CD4-positive, alpha-beta T cell treated with Interleukin-17A for 1 hour (primary cell): ENCODE data around the gene PNPLA3.

Source experiments
- DNase-seq: peaks from one replicate; pipeline ENCODE4 v3.0.0-alpha.2; 2020

Gene PNPLA3, protein sequence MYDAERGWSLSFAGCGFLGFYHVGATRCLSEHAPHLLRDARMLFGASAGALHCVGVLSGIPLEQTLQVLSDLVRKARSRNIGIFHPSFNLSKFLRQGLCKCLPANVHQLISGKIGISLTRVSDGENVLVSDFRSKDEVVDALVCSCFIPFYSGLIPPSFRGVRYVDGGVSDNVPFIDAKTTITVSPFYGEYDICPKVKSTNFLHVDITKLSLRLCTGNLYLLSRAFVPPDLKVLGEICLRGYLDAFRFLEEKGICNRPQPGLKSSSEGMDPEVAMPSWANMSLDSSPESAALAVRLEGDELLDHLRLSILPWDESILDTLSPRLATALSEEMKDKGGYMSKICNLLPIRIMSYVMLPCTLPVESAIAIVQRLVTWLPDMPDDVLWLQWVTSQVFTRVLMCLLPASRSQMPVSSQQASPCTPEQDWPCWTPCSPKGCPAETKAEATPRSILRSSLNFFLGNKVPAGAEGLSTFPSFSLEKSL

DNA sequence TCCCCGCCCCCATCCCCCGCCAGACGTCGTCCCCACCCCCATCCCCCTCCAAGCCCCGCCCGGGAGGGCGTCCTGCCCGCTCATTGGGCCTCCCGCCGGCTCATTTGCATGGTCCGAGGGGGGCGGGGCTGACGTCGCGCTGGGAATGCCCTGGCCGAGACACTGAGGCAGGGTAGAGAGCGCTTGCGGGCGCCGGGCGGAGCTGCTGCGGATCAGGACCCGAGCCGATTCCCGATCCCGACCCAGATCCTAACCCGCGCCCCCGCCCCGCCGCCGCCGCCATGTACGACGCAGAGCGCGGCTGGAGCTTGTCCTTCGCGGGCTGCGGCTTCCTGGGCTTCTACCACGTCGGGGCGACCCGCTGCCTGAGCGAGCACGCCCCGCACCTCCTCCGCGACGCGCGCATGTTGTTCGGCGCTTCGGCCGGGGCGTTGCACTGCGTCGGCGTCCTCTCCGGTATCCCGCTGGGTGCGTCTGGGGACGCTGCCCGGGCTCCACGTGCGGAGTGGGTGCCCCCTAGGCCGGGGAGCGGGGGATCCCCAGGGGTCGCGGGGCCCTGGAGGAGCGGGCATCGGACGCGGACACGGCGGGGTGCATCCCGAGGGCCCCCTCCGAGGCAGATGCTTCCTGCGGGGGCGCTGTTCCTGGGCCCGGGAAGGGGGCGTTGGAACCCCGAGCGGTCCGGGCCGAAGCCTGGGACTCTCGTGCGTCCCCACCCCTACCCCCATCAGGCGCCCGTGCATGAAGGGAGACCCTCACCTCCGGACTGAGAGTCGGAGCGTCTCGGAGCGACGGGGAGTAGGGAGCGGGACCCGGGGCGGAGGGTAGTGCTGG, at the start of gene PNPLA3:
Gene PNPLA3, plus strand, starts transcription at position 175 of the 834 bp plus-strand sequence. Its CDS starts 107 bp downstream, at position 282.
- DNase-seq = peak; percentile 77

DNA sequence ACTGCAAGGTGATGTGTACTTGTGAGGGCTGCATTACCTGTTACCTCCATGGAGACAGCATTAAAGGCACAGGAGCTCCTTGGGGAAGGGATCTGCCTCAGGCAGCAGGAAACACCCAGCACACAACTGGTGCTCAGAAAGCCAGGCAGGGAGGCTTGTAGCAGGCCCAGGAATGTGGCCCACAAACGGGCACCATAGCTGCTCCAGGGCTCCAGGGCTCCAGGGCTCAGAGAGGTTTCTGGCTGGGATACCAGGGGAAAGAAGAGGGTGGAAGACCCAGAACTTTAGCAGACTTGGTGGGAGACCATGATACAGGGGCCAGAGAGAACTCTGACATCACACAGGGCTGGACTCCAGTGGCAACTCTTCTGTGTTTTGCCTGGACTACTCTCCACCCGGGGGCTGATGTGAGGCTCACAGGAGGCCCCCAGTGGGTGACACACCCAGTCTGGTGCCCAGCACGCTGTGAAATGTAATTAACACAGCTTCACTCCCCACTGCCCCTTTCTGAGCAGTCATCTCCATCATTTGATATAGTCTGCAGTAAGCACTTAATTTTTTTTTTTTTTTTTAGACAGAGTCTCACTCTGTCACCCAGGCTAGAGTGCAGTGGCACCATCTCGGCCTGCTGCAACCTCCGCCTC, 46.6 kb upstream of the PNPLA3 start:
- no peak for DNase-seq

DNA sequence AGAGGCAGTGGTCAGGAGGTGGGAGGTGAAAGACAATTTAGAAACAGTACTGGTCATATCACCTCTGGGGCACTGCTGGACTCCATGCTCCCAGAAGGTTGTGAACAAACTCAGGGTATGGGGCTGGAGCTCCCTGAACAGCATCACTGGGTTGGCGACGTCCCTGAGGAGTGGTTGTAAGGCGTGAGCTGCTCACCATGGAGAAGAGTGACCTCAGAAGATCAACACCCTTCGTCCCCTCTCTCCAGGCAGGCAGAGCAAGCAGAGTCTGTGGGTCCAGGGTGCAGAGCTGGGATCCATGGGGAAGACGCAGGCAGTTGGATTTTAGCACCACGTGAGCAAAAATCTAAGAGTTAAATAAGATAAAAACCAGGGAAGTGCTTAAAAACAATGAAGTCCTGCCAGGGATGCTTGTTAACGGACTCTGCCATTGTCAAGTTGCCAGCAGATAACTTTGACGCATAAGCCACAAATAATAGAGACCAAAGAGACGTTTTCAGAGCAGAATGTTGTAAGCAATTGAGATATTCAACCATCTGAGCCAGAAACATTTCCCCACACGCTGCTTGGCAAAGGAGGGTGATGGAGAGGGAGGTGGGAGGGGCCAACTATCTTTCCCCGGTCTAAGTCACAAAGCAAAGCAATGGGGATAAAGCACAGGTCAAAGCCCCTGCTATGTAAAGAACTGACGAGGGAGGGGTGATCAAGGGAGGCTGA, 45.4 kb upstream of the PNPLA3 start:
- no peak for DNase-seq

DNA sequence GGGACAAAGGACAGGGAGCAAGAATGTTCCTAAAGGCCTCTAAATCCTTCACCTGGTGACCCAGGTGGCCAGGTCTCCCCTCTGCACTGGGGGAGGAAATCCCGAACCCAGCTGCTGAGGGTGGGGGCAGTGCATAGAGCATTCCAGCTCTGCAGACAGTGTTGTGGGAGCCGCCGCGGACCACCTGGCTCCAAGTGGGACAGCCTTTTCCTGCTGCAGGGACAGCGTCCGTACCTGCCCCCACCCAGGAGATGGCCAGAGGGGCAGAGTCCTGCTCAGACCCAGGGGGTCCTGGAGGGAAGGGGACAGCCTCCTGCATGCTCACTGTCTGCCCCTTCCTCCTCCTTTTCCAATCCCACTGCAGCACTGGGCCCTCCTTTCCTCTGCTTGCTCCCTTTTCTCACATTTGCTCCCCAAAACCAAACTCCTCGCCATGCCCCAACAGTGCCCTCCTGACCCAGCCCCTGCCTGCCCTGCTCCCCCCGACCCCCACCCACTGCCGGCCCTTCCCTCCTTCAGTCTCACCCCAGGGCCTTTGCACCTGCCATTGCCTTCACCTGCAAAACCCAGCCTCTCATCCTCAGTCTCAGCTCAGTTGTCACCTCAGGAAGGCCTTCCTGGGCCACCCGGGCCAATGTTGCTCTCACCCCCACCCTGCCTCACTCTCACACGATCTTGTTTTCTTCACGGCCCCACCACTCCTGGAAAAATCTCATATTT, 44.6 kb upstream of the PNPLA3 start:
- no peak for DNase-seq

DNA sequence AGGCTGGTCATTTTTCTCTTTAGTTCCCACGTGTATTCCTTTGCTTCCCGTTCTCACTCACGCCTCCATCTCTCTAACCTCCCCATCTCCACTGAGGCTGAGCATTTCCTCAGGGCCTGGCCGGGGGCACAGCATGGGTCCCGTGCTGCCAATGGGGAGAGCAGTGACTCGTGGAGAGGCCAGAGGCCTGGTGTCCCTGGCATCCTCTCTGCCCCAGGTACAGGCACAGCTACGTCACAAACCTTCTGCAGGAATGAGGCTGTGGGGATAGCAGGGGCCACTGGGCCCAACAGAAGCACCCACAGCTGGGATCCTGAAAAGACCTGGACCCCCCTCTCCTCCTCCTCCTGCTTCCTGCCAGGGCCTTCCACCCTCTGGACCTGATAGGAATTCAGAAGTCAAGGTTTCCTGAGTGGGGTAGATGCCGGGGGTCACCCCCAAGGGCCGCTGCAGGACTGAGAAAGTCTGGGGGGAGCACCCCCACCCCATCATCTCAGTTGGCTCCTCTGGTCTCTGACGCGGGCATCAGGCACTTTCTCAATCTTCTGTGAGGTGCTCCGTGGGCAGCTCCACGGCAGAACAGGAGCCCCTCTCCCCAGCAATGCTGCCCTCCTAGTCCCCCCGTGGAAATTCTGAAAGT, 43.6 kb upstream of the PNPLA3 start:
- DNase-seq = no peak

DNA sequence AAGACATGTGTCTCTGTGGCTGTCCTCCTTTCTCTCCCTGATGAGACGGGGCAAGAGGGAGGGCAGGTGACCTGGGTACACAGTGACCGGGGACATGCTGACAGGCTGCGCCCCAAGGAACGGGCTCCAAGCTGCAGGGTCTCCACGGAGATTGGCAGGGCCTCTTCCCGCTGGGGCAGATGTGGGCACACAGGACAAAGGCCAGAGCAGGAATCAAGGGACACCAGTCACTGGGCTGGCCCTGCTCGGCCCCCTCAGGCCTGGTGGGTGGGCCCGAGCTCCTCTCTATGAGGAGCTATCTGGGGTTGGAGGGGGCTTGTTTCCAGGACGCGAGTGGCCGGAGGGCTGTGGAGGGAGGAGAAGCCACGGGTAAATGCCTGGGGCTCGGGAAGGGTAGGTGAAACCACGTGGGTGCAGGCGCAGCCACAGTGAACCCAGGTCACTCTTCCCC, 43.0 kb upstream of the PNPLA3 start:
- DNase-seq = no peak

DNA sequence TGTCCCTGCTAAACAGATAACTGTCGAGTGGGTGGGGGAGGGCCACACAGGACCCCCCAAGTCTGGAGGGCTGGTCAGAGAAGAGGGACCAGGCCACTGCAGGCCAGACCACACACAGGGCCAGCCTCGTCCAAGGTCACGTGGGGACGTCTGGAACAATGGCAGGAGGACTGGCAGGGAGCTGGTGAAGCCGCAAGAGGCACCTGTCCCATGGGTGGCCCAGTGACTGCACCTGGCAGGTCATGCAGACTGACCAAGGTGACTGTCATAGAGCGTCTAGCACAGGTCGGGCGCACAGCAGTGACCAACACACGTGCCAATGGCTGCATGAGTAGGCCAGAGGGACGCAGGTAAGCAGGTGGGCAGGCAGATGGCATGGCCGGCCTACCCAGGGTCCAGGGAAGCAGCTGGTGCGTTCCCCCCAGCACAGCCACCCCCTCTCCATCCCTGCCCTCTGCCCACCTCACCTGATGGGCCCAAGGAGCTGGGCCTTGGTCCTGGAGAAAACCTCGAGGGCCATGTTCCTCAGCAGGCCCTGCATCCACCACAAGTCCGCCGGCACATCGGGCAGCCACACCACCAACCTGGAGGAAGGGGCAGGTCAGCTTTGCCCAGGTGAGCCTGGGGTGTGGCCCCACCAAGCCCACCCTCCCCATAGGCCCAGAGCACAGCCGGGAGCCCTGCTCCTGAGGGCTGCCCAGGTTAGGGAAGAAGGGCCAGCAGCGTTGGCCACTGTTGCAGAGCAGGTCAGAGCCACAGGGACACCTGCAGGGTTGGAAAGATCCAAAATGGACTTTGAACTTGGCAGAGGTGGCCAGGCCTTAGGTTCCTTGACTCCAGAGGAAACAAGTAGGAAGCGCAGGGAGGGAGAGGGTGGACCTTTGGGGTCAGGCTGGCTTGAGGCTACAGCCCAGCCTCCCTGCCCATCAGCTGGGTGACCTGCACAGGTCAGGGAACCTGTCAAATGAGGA, 42.2 kb upstream of the PNPLA3 start:
- DNase-seq = no peak

DNA sequence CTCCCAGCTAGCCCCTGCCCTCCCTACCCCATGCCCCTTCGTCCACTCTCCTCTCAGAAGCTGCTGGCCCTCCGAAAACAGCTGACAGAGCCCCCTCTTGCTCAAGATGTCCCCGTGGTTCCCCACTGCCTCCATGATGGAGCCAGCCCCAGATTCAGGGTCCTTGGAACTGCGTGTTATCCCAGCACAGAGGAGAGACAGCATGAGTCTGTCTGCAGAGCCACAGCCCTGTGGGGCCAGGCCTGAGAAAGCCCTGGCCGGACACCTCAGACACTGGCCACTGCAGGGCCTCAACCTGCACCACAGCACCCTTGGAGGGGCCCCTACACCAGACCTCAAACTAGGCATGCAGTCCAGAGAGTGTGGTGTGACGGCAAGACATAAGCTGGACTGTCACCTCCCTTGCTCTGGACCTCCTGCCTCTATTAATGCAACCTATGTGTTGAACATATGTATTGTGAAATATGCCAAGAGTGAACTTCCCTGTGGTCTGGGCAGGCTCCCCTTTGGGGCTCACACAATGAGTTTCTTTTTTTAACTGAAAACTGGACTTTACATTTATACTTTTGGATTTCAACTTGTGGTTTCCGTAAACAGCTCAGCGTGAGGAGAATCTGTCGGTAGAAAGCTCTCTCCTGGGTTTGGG, 41.4 kb upstream of the PNPLA3 start:
- no peak for DNase-seq

DNA sequence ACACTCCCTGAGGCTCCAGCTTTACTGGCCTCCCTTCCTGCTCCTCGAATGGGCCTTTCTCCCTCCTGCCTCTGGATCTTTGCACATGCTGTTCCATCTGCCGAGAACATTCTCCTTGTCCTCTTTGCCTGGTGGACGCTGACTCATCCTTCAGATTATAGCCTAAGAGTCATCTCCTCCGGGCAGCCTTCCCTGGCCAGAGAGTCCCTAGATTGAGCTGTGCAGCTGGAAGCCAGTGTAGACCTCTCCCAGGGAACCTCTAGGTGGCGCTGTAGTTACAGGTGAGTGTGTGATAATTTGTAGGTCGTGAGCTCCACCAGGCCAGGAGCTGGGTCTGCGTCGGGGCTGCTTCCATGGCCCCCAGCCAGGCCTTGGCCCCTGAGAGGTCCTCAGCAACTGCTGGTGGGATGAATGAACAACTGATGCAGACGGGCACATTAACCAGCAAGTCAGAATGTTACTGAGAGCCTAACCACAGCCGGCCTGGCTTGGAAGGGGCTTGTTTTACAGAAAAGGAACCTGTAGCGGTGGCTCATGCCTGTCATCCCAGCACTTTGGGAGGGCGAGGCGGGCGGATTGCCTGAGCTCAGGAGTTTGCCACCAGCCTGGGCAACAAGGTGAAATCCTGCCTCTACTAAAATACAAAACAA, 40.5 kb upstream of the PNPLA3 start:
- peak; percentile 52 for DNase-seq

DNA sequence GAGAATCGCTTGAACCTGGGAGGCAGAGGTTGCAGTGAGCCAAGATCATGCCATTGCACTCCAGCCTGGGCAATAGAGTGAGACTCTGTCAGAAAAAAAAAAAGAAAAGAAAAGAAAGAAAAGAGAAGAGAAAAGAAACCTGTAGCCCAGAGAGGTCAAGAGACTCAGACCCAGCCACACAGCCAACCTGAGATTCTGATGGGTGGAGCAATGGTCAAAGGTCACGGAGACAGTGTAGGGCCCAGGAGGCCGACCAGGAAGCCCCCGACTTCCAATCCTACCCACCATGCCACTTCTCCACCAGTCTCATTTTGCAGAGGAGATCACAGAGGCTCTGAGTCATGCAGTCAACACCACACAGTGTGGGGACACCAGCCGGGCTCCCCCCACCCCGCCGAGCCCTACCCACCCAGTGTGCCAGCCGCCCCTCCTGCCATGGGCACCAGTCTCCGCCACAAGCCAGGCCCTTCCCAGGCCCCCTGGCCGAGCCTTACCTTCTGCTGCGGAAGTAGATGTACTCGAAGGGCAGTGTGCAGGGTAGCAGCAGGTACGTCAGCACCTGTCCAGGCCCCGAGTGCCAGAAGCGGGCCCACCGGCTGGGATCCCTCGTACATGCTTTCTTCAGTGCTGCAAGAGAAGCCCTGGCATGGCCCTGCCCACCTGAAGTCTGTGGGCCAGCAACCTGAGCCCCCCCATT, 39.7 kb upstream of the PNPLA3 start:
- DNase-seq = no peak

DNA sequence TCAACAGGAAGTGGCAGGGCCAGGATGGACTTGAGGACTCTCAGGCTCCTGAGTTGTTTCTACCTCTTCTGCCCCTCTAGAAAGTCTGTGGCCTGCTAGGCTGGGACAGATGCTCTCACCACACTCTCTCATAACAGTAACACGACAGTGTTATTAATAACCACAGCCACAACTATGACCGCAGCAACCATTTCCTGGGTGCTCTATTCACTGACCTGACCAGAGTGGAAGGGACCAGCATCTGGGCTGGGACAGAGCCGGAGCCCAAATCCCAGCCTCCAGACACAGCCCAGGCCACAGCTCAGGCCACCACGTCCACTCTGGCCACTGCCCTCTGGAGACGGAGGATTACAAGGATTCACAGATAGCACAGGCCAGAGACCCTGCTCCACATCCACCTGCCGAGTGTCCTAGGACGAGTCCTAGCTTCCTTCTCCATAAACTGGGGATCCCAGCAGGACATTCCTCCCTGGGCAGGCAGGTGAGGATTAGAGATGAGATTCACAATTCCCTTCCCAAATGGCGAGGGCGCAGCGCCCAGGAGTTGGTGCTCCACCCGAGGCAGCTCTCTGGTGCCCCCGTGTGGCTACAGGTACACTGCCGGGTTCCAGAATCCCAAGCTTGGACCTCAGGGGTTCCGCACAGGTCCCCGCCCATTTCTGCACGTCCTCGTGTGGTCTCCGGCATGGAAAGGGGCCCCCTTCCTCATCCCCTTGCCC, 38.8 kb upstream of the PNPLA3 start:
- peak; percentile 32 for DNase-seq

DNA sequence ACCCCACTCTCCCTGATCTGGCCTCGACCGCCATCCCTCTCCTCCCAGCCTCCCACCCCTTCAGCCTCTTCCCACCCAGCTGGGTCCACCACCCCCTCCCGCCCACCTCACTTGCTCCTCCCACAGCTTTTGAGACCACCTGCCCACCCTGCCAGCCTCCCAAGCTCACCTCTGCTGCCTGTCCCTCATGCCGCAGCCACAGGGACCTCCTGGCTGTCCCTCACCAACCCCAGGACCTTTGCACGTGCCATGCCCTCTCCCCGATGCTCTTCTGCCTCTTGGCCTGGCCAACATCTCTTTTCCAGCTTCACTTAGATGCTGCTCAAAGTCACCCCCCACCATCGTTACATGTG, 38.3 kb upstream of the PNPLA3 start:
- no peak for DNase-seq

DNA sequence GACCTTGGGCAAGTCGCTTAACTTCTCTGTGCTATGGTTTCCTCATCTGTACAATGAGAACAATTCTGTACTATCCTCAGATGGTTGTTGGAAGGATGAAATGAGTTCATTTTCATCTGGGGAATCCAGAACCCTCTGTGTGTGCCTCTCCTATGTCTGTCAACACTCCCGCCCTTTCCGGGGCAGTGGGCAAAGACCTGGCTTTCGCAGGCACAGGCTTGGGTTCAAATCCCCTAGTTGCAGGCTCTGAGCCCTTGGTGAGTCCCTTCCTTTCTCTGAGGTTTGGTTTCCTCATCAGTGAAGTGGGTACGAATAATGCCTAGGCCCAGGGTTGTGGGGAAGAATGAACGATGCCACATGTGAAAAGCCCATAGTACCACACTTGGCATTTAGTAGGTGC, 37.8 kb upstream of the PNPLA3 start:
- no peak for DNase-seq

DNA sequence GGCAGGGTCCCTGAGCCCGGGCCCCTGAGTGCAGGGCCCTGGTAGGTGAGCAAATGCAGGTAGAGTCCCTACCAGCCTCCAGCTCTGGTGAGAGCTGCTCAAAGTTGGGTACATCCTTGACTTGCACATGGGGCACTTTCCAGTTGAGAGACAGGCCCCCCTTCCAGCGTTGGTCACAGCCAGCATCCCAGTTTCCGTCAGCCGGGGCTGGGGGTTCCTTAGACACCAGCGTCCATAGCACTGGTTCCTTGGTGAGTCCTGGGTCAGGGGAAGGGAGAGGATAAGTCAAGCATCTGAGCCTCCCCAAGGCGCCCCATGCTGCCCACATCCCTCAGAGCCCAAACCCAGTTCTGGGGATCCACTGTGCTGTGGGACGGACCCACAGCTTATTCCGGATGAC, 37.4 kb upstream of the PNPLA3 start:
- no peak for DNase-seq

DNA sequence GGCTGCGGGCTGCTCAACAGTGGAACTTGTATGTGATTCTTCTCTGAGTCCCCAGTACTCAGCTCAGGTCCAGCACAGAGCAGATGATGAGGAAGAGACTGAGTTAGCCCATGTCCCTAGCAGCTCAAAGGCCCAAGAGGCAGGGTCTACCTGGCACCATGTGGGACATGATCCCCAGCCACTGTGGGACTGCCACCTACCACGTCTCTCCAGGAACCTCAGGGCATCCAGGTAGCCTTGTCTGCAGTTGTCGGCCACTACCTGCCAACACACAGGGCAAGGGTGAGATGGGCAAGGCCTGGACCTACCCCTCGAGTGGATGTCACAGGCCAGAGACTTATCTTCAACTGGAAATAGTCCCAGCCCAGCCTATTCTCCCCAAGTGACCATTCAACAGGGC, 36.2 kb upstream of the PNPLA3 start:
- no peak for DNase-seq

DNA sequence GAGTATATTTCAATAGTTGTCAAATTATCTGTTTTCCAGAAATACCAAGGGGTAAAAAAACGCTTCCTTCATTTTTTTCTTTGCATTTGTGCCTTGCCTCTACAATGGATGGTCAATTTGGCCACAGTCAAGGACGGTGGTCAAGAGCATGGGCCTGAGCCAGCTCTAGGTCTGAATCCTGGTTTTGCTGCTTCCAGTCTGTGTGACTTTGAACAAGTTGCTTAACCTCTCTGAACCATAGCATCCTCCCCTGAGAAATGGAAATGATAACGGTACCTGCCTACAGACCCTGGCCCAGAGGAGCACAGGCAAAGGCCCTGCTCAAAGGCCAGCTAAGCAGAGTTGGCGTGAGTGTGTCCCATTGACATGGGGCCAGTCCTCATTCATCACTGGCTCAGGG, 34.9 kb upstream of the PNPLA3 start:
- no peak for DNase-seq

DNA sequence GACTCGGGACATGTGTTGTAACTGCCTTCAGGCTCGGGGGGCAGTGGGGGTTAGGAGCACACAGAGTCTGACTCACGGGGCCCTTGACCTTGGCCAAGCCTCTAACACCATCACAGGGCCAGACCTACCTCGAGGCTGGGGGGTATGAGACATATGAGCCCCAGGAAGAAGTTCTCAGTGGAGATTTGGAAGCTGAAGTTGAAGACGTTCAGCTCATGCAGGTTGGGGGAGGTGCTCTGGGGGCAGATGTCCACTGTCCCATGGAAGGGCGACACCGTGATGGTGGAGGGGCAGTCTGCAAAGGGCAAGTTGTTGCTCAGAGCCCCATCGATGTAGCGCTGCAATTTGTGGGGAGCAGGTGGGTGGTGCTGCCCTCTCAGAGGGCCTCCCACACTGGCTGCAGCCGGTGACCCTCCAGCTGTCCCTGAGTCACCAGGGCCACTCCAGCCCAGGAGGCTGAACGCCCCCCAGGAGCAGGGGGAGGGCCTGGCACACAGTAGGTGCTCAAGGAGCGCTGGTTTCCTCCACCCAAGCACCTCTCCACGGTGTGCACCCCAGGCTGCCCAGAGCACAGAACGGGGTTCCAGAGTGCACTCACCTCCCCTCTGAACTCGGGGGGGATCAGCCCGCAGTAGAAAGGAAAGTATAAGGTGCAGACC, 34.3 kb upstream of the PNPLA3 start:
- DNase-seq = no peak
